H9 (cell line): Measurements from ENCODE around the gene KLHL28. TPM values are rescaled to one million over a fixed set of nuclear protein-coding genes. Genes with fewer than 3 reads are reported as not detected.

ENCODE experiments used
- DNase-seq: peaks from one replicate; pipeline ENCODE4 v3.0.0-alpha.2; 2017
- H2AFZ ChIP-seq: one replicate; pipeline ENCODE4 v1.6.1; 2013; ENCODE audit warnings: mild to moderate bottlenecking, low read length, control low read depth, moderate library complexity
- H2AK5ac ChIP-seq: 2 replicates; pipeline ENCODE4 v1.6.1; 2013; ENCODE audit warnings: low read length, control low read depth, mixed read lengths; ENCODE audit not compliant: insufficient read length
- H2BK120ac ChIP-seq: one replicate; pipeline ENCODE4 v1.6.1; 2013; ENCODE audit warnings: low read depth, mild to moderate bottlenecking, low read length, control low read depth, inconsistent platforms; ENCODE audit not compliant: poor library complexity, severe bottlenecking
- H2BK12ac ChIP-seq: 2 replicates; pipeline ENCODE4 v1.6.1; 2013; ENCODE audit warnings: low read length, control low read depth, mixed read lengths, low read depth; ENCODE audit not compliant: insufficient read length
- H2BK15ac ChIP-seq: 2 replicates; pipeline ENCODE4 v1.6.1; 2013; ENCODE audit warnings: low read depth, low read length, control low read depth
- H2BK20ac ChIP-seq: one replicate; pipeline ENCODE4 v1.6.1; 2013; ENCODE audit warnings: low read depth, mild to moderate bottlenecking, low read length, control low read depth, inconsistent platforms; ENCODE audit not compliant: poor library complexity, severe bottlenecking
- H2BK5ac ChIP-seq: 2 replicates; pipeline ENCODE4 v1.6.1; 2013; ENCODE audit warnings: low read length, control low read depth, mixed read lengths; ENCODE audit not compliant: insufficient read length
- H3K14ac ChIP-seq: 2 replicates; pipeline ENCODE4 v1.6.1; 2013; ENCODE audit warnings: low read length, control low read depth; ENCODE audit not compliant: insufficient read depth
- H3K18ac ChIP-seq: 2 replicates; pipeline ENCODE4 v1.6.1; 2013; ENCODE audit warnings: low read depth, mild to moderate bottlenecking, mixed read lengths, low read length, control low read depth; ENCODE audit not compliant: insufficient read length
- H3K23ac ChIP-seq: 2 replicates; pipeline ENCODE4 v1.6.1; 2013; ENCODE audit warnings: low read length, control low read depth, mixed read lengths, low read depth; ENCODE audit not compliant: insufficient read length
- H3K23me2 ChIP-seq: 2 replicates; pipeline ENCODE4 v1.6.1; 2013; ENCODE audit warnings: low read depth, mild to moderate bottlenecking, mixed read lengths, low read length, control low read depth; ENCODE audit not compliant: insufficient read length, poor library complexity, severe bottlenecking
- H3K27ac ChIP-seq: 2 replicates; pipeline ENCODE4 v1.5.1; 2013; ENCODE audit warnings: low read length, control low read depth, mixed read lengths, low read depth; ENCODE audit not compliant: insufficient read length
- H3K27me3 ChIP-seq: 2 replicates; pipeline ENCODE4 v1.6.1; 2013; ENCODE audit warnings: low read length, control low read depth, inconsistent platforms; ENCODE audit not compliant: insufficient read depth
- H3K4ac ChIP-seq: 2 replicates; pipeline ENCODE4 v1.6.1; 2013; ENCODE audit warnings: low read depth, mild to moderate bottlenecking, control low read depth, inconsistent platforms, low read length, moderate library complexity
- H3K4me1 ChIP-seq: 2 replicates; pipeline ENCODE4 v1.6.1; 2013; ENCODE audit warnings: low read length, control low read depth, inconsistent platforms; ENCODE audit not compliant: insufficient read depth
- H3K4me2 ChIP-seq: 2 replicates; pipeline ENCODE4 v1.6.1; 2013; ENCODE audit warnings: low read length, control low read depth, mixed read lengths; ENCODE audit not compliant: insufficient read length, insufficient read depth
- H3K56ac ChIP-seq: 2 replicates; pipeline ENCODE4 v1.6.1; 2013; ENCODE audit warnings: low read depth, mild to moderate bottlenecking, mixed read lengths, low read length, control low read depth; ENCODE audit not compliant: insufficient read length
- H3K79me1 ChIP-seq: 2 replicates; pipeline ENCODE4 v1.6.1; 2013; ENCODE audit warnings: low read depth, mild to moderate bottlenecking, moderate library complexity, low read length, control low read depth, inconsistent platforms; ENCODE audit not compliant: insufficient read depth, poor library complexity, severe bottlenecking
- H3K79me2 ChIP-seq: 2 replicates; pipeline ENCODE4 v1.6.1; 2013; ENCODE audit warnings: low read length, control low read depth, inconsistent platforms; ENCODE audit not compliant: insufficient read depth
- H3K9ac ChIP-seq: 2 replicates; pipeline ENCODE4 v1.6.1; 2013; ENCODE audit warnings: low read length, control low read depth, mixed read lengths; ENCODE audit not compliant: insufficient read length; ENCODE audit errors: extremely low read depth
- H3K9me3 ChIP-seq: one replicate; pipeline ENCODE4 v1.6.1; 2013; ENCODE audit warnings: low read depth, low read length, inconsistent platforms; ENCODE audit not compliant: control insufficient read depth
- H3T11ph ChIP-seq: one replicate; pipeline ENCODE4 v1.6.1; 2013; ENCODE audit warnings: mild to moderate bottlenecking, low read length, control low read depth, inconsistent platforms
- H4K20me1 ChIP-seq: one replicate; pipeline ENCODE4 v1.6.1; 2013; ENCODE audit not compliant: control insufficient read depth, insufficient read length, insufficient read depth
- H4K5ac ChIP-seq: 2 replicates; pipeline ENCODE4 v1.6.1; 2013; ENCODE audit warnings: low read depth, mild to moderate bottlenecking, mixed read lengths, low read length, control low read depth; ENCODE audit not compliant: insufficient read length
- H4K8ac ChIP-seq: replicated peaks from 2 replicates; pipeline ENCODE4 v1.6.1; 2013; ENCODE audit warnings: low read length, control low read depth, mixed read lengths, low read depth; ENCODE audit not compliant: insufficient read length
- H4K91ac ChIP-seq: 2 replicates; pipeline ENCODE4 v1.6.1; 2013; ENCODE audit warnings: low read depth, mild to moderate bottlenecking, moderate library complexity, mixed read lengths, low read length, control low read depth; ENCODE audit not compliant: insufficient read length
- H3K27ac Mint-ChIP-seq, 3 experiments: 2 replicates in 2 of 3; 3 replicates in 1 of 3; pipeline ENCODE4 v1.8.0; 2020 to 2021; ENCODE audit warnings: mixed read lengths in 3 of 3, mild to moderate bottlenecking in 1 of 3, moderate library complexity in 1 of 3
- H3K27me3 Mint-ChIP-seq: 2 replicates; pipeline ENCODE4 v1.8.0; 2021; ENCODE audit warnings: low read depth, mild to moderate bottlenecking, moderate library complexity, mixed read lengths
- H3K36me3 Mint-ChIP-seq, 3 experiments: 2 replicates in 2 of 3; 3 replicates in 1 of 3; pipeline ENCODE4 v1.8.0; 2020 to 2021; ENCODE audit warnings: low read depth in 3 of 3, mixed read lengths in 3 of 3; ENCODE audit not compliant: insufficient read depth in 1 of 3
- H3K4me1 Mint-ChIP-seq, 2 experiments: 2 replicates each; pipeline ENCODE4 v1.8.0; 2020; ENCODE audit warnings: mixed read lengths in 2 of 2
- H3K4me3 Mint-ChIP-seq, 2 experiments: 2 replicates in 1 of 2; 3 replicates in 1 of 2; pipeline ENCODE4 v1.8.0; 2020 to 2021; ENCODE audit warnings: mild to moderate bottlenecking in 2 of 2, mixed read lengths in 2 of 2, moderate library complexity in 1 of 2
- H3K9me3 Mint-ChIP-seq, 2 experiments: 2 replicates in 1 of 2; 3 replicates in 1 of 2; pipeline ENCODE4 v1.8.0; 2020; ENCODE audit warnings: mild to moderate bottlenecking in 2 of 2, mixed read lengths in 2 of 2, moderate library complexity in 1 of 2
- CTCF ChIP-seq: fragments of 200-600 bp; sonication (generic); conservative IDR thresholded peaks from 3 replicates; pipeline ENCODE4 v1.8.0; 2021; ENCODE audit warnings: antibody characterized with exemption, mild to moderate bottlenecking
- WGBS: extraction: QIAGEN DNeasy Blood & Tissue Kit; methylation state at CpG from one replicate; pipeline ENCODE4 v1.1.7; 2013; ENCODE audit warnings: missing lambda C conversion rate, low lambda C conversion rate, mixed read lengths; ENCODE audit not compliant: insufficient read length; ENCODE audit errors: extremely low coverage; 5-methylcytosine and 5-hydroxymethylcytosine counted together
- total RNA-seq: library from RNA; stranded (reverse); gene quantifications from 2 replicates; pipeline ENCODE4 v1.2.1, GENCODE V29; 2021

Gene KLHL28
- total RNA-seq, 1 experiment from 2014 or later = 10.2 TPM

GRCh38 chr14:44887596-44887955, 74.2 kb downstream of the KLHL28 start:
- Histone ChIP-seq H3K9me3 (no peaks in the 10 kb centered on the region), H3K27ac (no peak overlapping the region), H3K27me3 (no peaks in the 10 kb centered on the region), H3K23ac (no peak overlapping the region), H3K4me2 (no peak overlapping the region), H3K9ac (no peak overlapping the region), H2AK5ac (no peak overlapping the region), H4K8ac (no peak overlapping the region), H3K56ac (no peak overlapping the region), H4K20me1 (no peaks in the 10 kb centered on the region), H2BK5ac (no peak overlapping the region), H3K23me2 (no peaks in the 10 kb centered on the region), H2BK120ac (no peak overlapping the region), H3K79me2 (no peaks in the 10 kb centered on the region), H3K18ac (no peak overlapping the region), H2AFZ (no peak overlapping the region), H2BK15ac (no peak overlapping the region), H3K4me1 (no peaks in the 10 kb centered on the region), H2BK20ac (no peak overlapping the region), H4K91ac (no peak overlapping the region), H4K5ac (no peak overlapping the region), H3K79me1 (no peaks in the 10 kb centered on the region), H2BK12ac (no peak overlapping the region), H3T11ph (no peak overlapping the region), H3K4ac (no peak overlapping the region), H3K14ac (no peak overlapping the region)
- H3K27me3 Mint-ChIP-seq = peaks cover 1% of the 10 kb centered on the region; the same call in 1 of the 2 replicates
- no CpG with 5 or more reads among the region's 16 CpGs for WGBS
- no peak for DNase-seq
- no peaks in the 10 kb centered on the region for H3K4me1 Mint-ChIP-seq
- no peak for TF ChIP-seq CTCF
- peaks cover 0 to 9% (median 0%) of the 10 kb centered on the region in 3 experiments; a peak in 2 of 7 replicates for H3K36me3 Mint-ChIP-seq
- H3K27ac Mint-ChIP-seq = no peak overlapping the region; a peak in 1 of 7 replicates
- no peak overlapping the region for H3K4me3 Mint-ChIP-seq
- peaks cover 3 to 5% of the 10 kb centered on the region in 2 experiments; a peak in 3 of 5 replicates for H3K9me3 Mint-ChIP-seq
